H9 (cell line): ENCODE measurements around the gene SHMT2. TPM values are rescaled to one million over a fixed set of nuclear protein-coding genes. Genes with fewer than 3 reads are reported as not detected.
A peak's percentile ranks its signal among the peaks of the same experiment; 100 is the strongest.

Experiments used
- DNase-seq: peaks from one replicate; pipeline ENCODE4 v3.0.0-alpha.2; 2017
- H2AFZ ChIP-seq: one replicate; pipeline ENCODE4 v1.6.1; 2013; ENCODE audit warnings: mild to moderate bottlenecking, low read length, control low read depth, moderate library complexity
- H2AK5ac ChIP-seq: 2 replicates; pipeline ENCODE4 v1.6.1; 2013; ENCODE audit warnings: low read length, control low read depth, mixed read lengths; ENCODE audit not compliant: insufficient read length
- H2BK120ac ChIP-seq: one replicate; pipeline ENCODE4 v1.6.1; 2013; ENCODE audit warnings: low read depth, mild to moderate bottlenecking, low read length, control low read depth, inconsistent platforms; ENCODE audit not compliant: poor library complexity, severe bottlenecking
- H2BK12ac ChIP-seq: 2 replicates; pipeline ENCODE4 v1.6.1; 2013; ENCODE audit warnings: low read length, control low read depth, mixed read lengths, low read depth; ENCODE audit not compliant: insufficient read length
- H2BK15ac ChIP-seq: 2 replicates; pipeline ENCODE4 v1.6.1; 2013; ENCODE audit warnings: low read depth, low read length, control low read depth
- H2BK20ac ChIP-seq: one replicate; pipeline ENCODE4 v1.6.1; 2013; ENCODE audit warnings: low read depth, mild to moderate bottlenecking, low read length, control low read depth, inconsistent platforms; ENCODE audit not compliant: poor library complexity, severe bottlenecking
- H2BK5ac ChIP-seq: 2 replicates; pipeline ENCODE4 v1.6.1; 2013; ENCODE audit warnings: low read length, control low read depth, mixed read lengths; ENCODE audit not compliant: insufficient read length
- H3K14ac ChIP-seq: 2 replicates; pipeline ENCODE4 v1.6.1; 2013; ENCODE audit warnings: low read length, control low read depth; ENCODE audit not compliant: insufficient read depth
- H3K18ac ChIP-seq: 2 replicates; pipeline ENCODE4 v1.6.1; 2013; ENCODE audit warnings: low read depth, mild to moderate bottlenecking, mixed read lengths, low read length, control low read depth; ENCODE audit not compliant: insufficient read length
- H3K23ac ChIP-seq: 2 replicates; pipeline ENCODE4 v1.6.1; 2013; ENCODE audit warnings: low read length, control low read depth, mixed read lengths, low read depth; ENCODE audit not compliant: insufficient read length
- H3K23me2 ChIP-seq: 2 replicates; pipeline ENCODE4 v1.6.1; 2013; ENCODE audit warnings: low read depth, mild to moderate bottlenecking, mixed read lengths, low read length, control low read depth; ENCODE audit not compliant: insufficient read length, poor library complexity, severe bottlenecking
- H3K27ac ChIP-seq: 2 replicates; pipeline ENCODE4 v1.5.1; 2013; ENCODE audit warnings: low read length, control low read depth, mixed read lengths, low read depth; ENCODE audit not compliant: insufficient read length
- H3K27me3 ChIP-seq: 2 replicates; pipeline ENCODE4 v1.6.1; 2013; ENCODE audit warnings: low read length, control low read depth, inconsistent platforms; ENCODE audit not compliant: insufficient read depth
- H3K4ac ChIP-seq: 2 replicates; pipeline ENCODE4 v1.6.1; 2013; ENCODE audit warnings: low read depth, mild to moderate bottlenecking, control low read depth, inconsistent platforms, low read length, moderate library complexity
- H3K4me1 ChIP-seq: 2 replicates; pipeline ENCODE4 v1.6.1; 2013; ENCODE audit warnings: low read length, control low read depth, inconsistent platforms; ENCODE audit not compliant: insufficient read depth
- H3K4me2 ChIP-seq: 2 replicates; pipeline ENCODE4 v1.6.1; 2013; ENCODE audit warnings: low read length, control low read depth, mixed read lengths; ENCODE audit not compliant: insufficient read length, insufficient read depth
- H3K56ac ChIP-seq: 2 replicates; pipeline ENCODE4 v1.6.1; 2013; ENCODE audit warnings: low read depth, mild to moderate bottlenecking, mixed read lengths, low read length, control low read depth; ENCODE audit not compliant: insufficient read length
- H3K79me1 ChIP-seq: 2 replicates; pipeline ENCODE4 v1.6.1; 2013; ENCODE audit warnings: low read depth, mild to moderate bottlenecking, moderate library complexity, low read length, control low read depth, inconsistent platforms; ENCODE audit not compliant: insufficient read depth, poor library complexity, severe bottlenecking
- H3K79me2 ChIP-seq: 2 replicates; pipeline ENCODE4 v1.6.1; 2013; ENCODE audit warnings: low read length, control low read depth, inconsistent platforms; ENCODE audit not compliant: insufficient read depth
- H3K9ac ChIP-seq: 2 replicates; pipeline ENCODE4 v1.6.1; 2013; ENCODE audit warnings: low read length, control low read depth, mixed read lengths; ENCODE audit not compliant: insufficient read length; ENCODE audit errors: extremely low read depth
- H3K9me3 ChIP-seq: one replicate; pipeline ENCODE4 v1.6.1; 2013; ENCODE audit warnings: low read depth, low read length, inconsistent platforms; ENCODE audit not compliant: control insufficient read depth
- H3T11ph ChIP-seq: one replicate; pipeline ENCODE4 v1.6.1; 2013; ENCODE audit warnings: mild to moderate bottlenecking, low read length, control low read depth, inconsistent platforms
- H4K20me1 ChIP-seq: one replicate; pipeline ENCODE4 v1.6.1; 2013; ENCODE audit not compliant: control insufficient read depth, insufficient read length, insufficient read depth
- H4K5ac ChIP-seq: 2 replicates; pipeline ENCODE4 v1.6.1; 2013; ENCODE audit warnings: low read depth, mild to moderate bottlenecking, mixed read lengths, low read length, control low read depth; ENCODE audit not compliant: insufficient read length
- H4K8ac ChIP-seq: replicated peaks from 2 replicates; pipeline ENCODE4 v1.6.1; 2013; ENCODE audit warnings: low read length, control low read depth, mixed read lengths, low read depth; ENCODE audit not compliant: insufficient read length
- H4K91ac ChIP-seq: 2 replicates; pipeline ENCODE4 v1.6.1; 2013; ENCODE audit warnings: low read depth, mild to moderate bottlenecking, moderate library complexity, mixed read lengths, low read length, control low read depth; ENCODE audit not compliant: insufficient read length
- H3K27ac Mint-ChIP-seq, 3 experiments: 2 replicates in 2 of 3; 3 replicates in 1 of 3; pipeline ENCODE4 v1.8.0; 2020 to 2021; ENCODE audit warnings: mixed read lengths in 3 of 3, mild to moderate bottlenecking in 1 of 3, moderate library complexity in 1 of 3
- H3K27me3 Mint-ChIP-seq: 2 replicates; pipeline ENCODE4 v1.8.0; 2021; ENCODE audit warnings: low read depth, mild to moderate bottlenecking, moderate library complexity, mixed read lengths
- H3K36me3 Mint-ChIP-seq, 3 experiments: 2 replicates in 2 of 3; 3 replicates in 1 of 3; pipeline ENCODE4 v1.8.0; 2020 to 2021; ENCODE audit warnings: low read depth in 3 of 3, mixed read lengths in 3 of 3; ENCODE audit not compliant: insufficient read depth in 1 of 3
- H3K4me1 Mint-ChIP-seq, 2 experiments: 2 replicates each; pipeline ENCODE4 v1.8.0; 2020; ENCODE audit warnings: mixed read lengths in 2 of 2
- H3K4me3 Mint-ChIP-seq, 2 experiments: 2 replicates in 1 of 2; 3 replicates in 1 of 2; pipeline ENCODE4 v1.8.0; 2020 to 2021; ENCODE audit warnings: mild to moderate bottlenecking in 2 of 2, mixed read lengths in 2 of 2, moderate library complexity in 1 of 2
- H3K9me3 Mint-ChIP-seq, 2 experiments: 2 replicates in 1 of 2; 3 replicates in 1 of 2; pipeline ENCODE4 v1.8.0; 2020; ENCODE audit warnings: mild to moderate bottlenecking in 2 of 2, mixed read lengths in 2 of 2, moderate library complexity in 1 of 2
- CTCF ChIP-seq: fragments of 200-600 bp; sonication (generic); conservative IDR thresholded peaks from 3 replicates; pipeline ENCODE4 v1.8.0; 2021; ENCODE audit warnings: antibody characterized with exemption, mild to moderate bottlenecking
- WGBS: extraction: QIAGEN DNeasy Blood & Tissue Kit; methylation state at CpG from one replicate; pipeline ENCODE4 v1.1.7; 2013; ENCODE audit warnings: missing lambda C conversion rate, low lambda C conversion rate, mixed read lengths; ENCODE audit not compliant: insufficient read length; ENCODE audit errors: extremely low coverage; 5-methylcytosine and 5-hydroxymethylcytosine counted together
- total RNA-seq: library from RNA; stranded (reverse); gene quantifications from 2 replicates; pipeline ENCODE4 v1.2.1, GENCODE V29; 2021

SHMT2 gene
- total RNA-seq, 1 experiment from 2014 or later = 260 TPM

- H3K18ac ChIP-seq = no peak overlapping the region
- no peak overlapping the region for H3K9ac ChIP-seq
- H4K20me1 ChIP-seq = peaks cover 3% of the 10 kb centered on the region
- WGBS = no CpG with 5 or more reads among the region's 63 CpGs
- no peak overlapping the region for H3K56ac ChIP-seq
- peaks cover 7% of the 10 kb centered on the region for H3K23me2 ChIP-seq
- H3K79me1 ChIP-seq = no peaks in the 10 kb centered on the region
- H2BK15ac ChIP-seq = no peak overlapping the region
- peaks cover 64% of the 10 kb centered on the region for H3K27me3 ChIP-seq
- no peak overlapping the region for H2BK120ac ChIP-seq
- H3K4me3 Mint-ChIP-seq = peak overlapping the region; percentile 61 to 87
- H2BK12ac ChIP-seq = no peak overlapping the region
- H4K91ac ChIP-seq = no peak overlapping the region
- H3K9me3 ChIP-seq = no peaks in the 10 kb centered on the region
- H3K14ac ChIP-seq = no peak overlapping the region
- DNase-seq = no peak
- peaks cover 0 to 6% (median 4%) of the 10 kb centered on the region in 3 experiments; a peak in 4 of 7 replicates for H3K36me3 Mint-ChIP-seq
- no peak overlapping the region for H3K4ac ChIP-seq
- no peaks in the 10 kb centered on the region for H3K79me2 ChIP-seq
- peaks cover 58 to 65% of the 10 kb centered on the region in 2 experiments for H3K4me1 Mint-ChIP-seq
- H3K27me3 Mint-ChIP-seq = peaks cover 85% of the 10 kb centered on the region
- H3K27ac Mint-ChIP-seq = no peak overlapping the region
- H2AFZ ChIP-seq = no peak overlapping the region
- H2AK5ac ChIP-seq = no peak overlapping the region
- peaks cover 0 to 5% of the 10 kb centered on the region in 2 experiments; a peak in 3 of 5 replicates for H3K9me3 Mint-ChIP-seq
- no peak overlapping the region for H2BK20ac ChIP-seq
- H3K4me1 ChIP-seq = peaks cover 8% of the 10 kb centered on the region
- no peak overlapping the region for H4K8ac ChIP-seq
- no peak overlapping the region for H3K23ac ChIP-seq
- H3K4me2 ChIP-seq = peak overlapping the region; percentile 75
- H4K5ac ChIP-seq = no peak overlapping the region
- H2BK5ac ChIP-seq = no peak overlapping the region
- H3K27ac ChIP-seq = no peak overlapping the region
- no peak for TF ChIP-seq CTCF
- no peak overlapping the region for H3T11ph ChIP-seq
These were observed 12.3 kb upstream of the SHMT2 start for GRCh38 chr12:57216921-57217879.
